LNCAP (cell line): ENCODE measurements around the gene IRF2BP2.

ENCODE experiments used
- CTCF ChIP-seq: fragments of 450-650 bp; IDR thresholded peaks from 2 replicates; pipeline ENCODE4 v1.5.1; 2017; ENCODE audit warnings: mild to moderate bottlenecking

The IRF2BP2 gene

DNA sequence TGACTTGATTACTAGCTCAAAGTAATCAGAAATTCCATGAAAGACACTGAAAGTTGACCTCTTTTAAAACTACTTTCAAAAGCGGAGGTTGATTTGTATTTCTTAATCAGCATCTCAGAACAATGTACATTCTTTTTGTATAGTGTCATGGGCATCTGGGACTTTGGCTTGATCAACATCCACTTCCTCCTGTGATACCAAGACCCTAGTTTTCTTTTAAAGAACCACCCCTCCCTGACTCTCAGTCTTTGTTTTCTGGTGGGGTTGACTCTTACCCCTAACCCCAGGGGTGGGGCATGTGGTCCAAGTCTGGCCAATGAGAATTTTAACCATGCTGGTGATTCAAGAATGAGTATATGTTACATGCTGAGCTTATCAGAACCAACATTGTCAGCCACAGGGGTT is 21.7 kb upstream of the IRF2BP2 start:
- no peak for TF ChIP-seq CTCF

DNA sequence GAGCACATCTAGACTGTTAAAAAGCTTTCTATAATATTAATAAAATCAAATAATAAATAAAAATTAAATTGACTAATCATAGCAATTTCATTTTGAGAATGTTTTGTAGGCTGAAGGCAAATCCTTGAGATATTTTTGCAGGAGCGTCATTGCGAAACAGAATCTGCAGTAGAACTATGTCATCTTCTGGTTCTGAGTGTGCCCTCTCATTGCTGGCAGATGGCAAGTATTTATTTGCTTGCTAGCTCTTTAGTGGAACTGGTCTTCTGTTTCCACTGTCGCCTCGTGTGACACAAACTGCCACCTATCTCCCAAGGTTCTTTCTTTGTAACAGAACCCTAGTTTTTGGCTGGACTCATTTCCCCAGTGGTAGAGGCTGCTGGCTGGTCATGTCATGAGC is 19.0 kb upstream of the IRF2BP2 start:
- no peak for TF ChIP-seq CTCF

GRCh38 chr1:234628089-234628488 is 18.1 kb upstream of the IRF2BP2 start:
- TF ChIP-seq CTCF = no peak

DNA sequence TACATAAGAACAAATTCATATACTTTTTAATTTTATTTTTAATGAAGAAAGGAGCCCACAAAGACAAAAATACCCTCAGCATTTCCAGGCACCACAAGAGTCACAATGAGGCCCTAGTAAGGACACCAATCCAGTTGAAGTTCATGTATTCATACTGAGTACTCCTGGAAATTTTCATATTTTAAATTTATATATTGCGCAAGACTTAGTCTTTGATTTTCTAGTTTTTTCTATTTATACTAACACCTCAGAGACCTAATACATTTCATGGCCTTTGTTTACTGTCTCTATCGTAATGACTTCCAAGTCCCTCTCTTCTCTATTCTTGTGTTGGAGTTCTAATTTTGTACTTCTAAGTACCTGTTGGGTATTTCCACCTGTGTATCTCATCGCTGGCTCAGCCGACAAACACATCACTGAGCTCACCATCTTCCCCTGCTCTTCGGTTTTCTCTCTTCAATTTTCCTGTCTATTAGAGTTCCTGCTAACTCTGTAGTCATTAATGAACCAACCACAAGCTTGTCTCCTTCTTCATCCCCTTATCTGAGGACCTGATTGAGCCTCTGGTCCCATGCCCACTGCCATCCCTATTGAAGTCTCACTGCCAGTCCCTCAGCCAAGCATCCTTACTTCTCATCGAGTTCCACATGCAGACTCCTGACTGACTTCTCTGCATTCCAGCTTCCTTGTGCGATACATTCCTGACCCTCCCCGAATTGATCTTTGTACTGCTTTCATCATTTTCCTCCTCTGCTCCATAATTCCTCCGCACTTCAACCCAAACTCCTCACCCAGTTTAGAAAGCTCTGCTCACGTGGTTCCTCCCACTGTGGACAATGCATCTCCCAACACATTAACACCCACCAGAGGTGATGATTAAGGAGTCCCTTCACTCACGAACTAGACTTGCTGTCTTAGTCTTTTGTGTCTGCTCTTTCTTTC is 17.3 kb upstream of the IRF2BP2 start:
- no peak for TF ChIP-seq CTCF

GRCh38 chr1:234626391-234626790 is 16.4 kb upstream of the IRF2BP2 start:
- TF ChIP-seq CTCF = no peak

DNA sequence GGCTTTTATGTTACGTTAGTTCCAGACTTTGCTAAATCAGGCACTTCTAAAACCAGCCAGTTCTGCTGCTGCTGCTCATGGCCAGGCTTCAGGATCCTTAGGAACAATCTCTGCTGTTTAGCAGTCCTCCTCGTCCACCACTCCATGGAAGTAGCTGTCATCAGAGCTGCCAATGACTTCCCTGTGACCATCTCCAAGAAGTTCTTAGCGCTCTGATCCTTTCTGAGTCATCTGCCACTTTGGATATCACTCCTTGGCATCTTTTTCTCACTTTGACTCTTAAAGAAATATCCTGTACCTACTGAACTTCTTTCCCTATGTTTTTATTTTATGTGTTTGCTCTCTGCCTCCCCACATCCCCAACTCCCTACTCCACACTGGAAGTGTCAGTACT is 14.7 kb upstream of the IRF2BP2 start:
- no peak for TF ChIP-seq CTCF

DNA sequence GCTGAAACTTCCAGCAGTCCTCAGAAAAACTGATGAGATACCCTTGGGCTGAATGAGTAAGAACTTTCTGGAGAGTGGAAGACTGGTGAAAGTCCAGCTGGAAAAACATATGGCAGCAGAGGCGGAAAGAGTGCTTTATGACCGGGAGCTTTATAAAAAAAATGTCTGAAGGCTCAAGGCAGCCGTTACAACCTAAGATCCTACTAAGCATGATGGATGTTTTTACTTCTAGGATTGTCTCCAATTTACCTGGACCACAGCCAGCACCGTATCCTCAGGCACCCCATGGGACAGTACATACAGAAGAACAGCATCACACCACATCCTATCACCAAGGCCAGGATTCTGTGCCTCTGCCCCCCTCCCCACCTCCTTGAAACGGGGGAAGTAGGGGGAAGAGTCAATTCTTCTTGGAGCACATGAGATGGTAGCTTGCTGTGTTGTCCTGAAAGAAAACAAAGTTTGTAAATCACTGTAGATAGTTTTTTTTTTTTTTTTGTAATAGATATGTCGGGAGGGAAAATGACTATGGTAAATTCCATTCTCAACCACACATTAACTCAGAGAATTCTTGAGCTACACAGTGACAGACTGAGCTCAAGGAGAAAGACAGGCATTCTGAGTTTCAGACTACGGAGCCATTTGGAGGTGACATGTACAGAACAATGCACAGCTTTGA is 11.8 kb upstream of the IRF2BP2 start:
- no peak for TF ChIP-seq CTCF
